Upper lobe of left lung (tissue), 4 donors: ENCODE measurements around the gene LMO1.

ENCODE experiments used
- CTCF ChIP-seq, 6 experiments: fragments of 450-650 bp in 4 of 6; fragments of 200-600 bp in 2 of 6; sonication (generic) in 2 of 6; IDR thresholded peaks; one replicate each; pipeline ENCODE4 v1.5.1; 2016 to 2019; ENCODE audit warnings: antibody characterized with exemption in 6 of 6
- EP300 ChIP-seq, 4 donors: sonication (generic); formaldehyde crosslinking; IDR thresholded peaks; one replicate each; pipeline ENCODE4 v1.5.1; 2017; ENCODE audit warnings: antibody characterized with exemption in 4 of 4, control low read depth in 2 of 4
- POLR2A ChIP-seq, 4 donors: fragments of 450-650 bp; IDR thresholded peaks; one replicate each; pipeline ENCODE4 v1.5.1; 2016 to 2017; ENCODE audit warnings: antibody characterized with exemption in 4 of 4, mild to moderate bottlenecking in 2 of 4
- POLR2AphosphoS5 ChIP-seq, 2 donors: sonication (generic); formaldehyde crosslinking; IDR thresholded peaks; one replicate each; pipeline ENCODE4 v1.5.1; 2017; ENCODE audit warnings: antibody characterized with exemption in 2 of 2

- TF ChIP-seq POLR2A (IDR thresholded peaks at IDR 0.05) (no peak), CTCF (IDR thresholded peaks at IDR 0.05) (no peak), POLR2AphosphoS5 (IDR thresholded peaks at IDR 0.05) (no peak), EP300 (IDR thresholded peaks at IDR 0.05) (no peak)
Measured at GRCh38 chr11:8232849-8233606, 30.6 kb downstream of the LMO1 start.
